Liver (tissue), 3 donors: ENCODE measurements around the gene SEMA3B.

Source experiments
- EGR1 ChIP-seq, 2 donors: IDR thresholded peaks; 2 replicates each; pipeline ENCODE4 v1.6.1; 2016 to 2018; ENCODE audit warnings: antibody characterized with exemption in 2 of 2, low read depth in 2 of 2
- FOXA1 ChIP-seq: IDR thresholded peaks from 2 replicates; pipeline ENCODE4 v1.6.1; 2016; ENCODE audit warnings: antibody characterized with exemption
- HNF4G ChIP-seq: IDR thresholded peaks from 2 replicates; pipeline ENCODE4 v1.6.1; 2016; ENCODE audit warnings: antibody characterized with exemption
- JUND ChIP-seq, 2 donors: IDR thresholded peaks; 2 replicates each; pipeline ENCODE4 v1.6.1; 2016; ENCODE audit warnings: antibody characterized with exemption in 2 of 2
- NR2F2 ChIP-seq: IDR thresholded peaks from 2 replicates; pipeline ENCODE4 v1.6.1; 2016; ENCODE audit warnings: antibody characterized with exemption
- RAD21 ChIP-seq, 2 donors: IDR thresholded peaks; 2 replicates each; pipeline ENCODE4 v1.6.1; 2016; ENCODE audit warnings: antibody characterized with exemption in 2 of 2, mild to moderate bottlenecking in 2 of 2
- RXRA ChIP-seq, 2 donors: IDR thresholded peaks; 2 replicates each; pipeline ENCODE4 v1.6.1; 2017 to 2018; ENCODE audit warnings: antibody characterized with exemption in 2 of 2, mild to moderate bottlenecking in 1 of 2
- SP1 ChIP-seq: IDR thresholded peaks from 2 replicates; pipeline ENCODE4 v1.6.1; 2018; ENCODE audit warnings: antibody characterized with exemption, mild to moderate bottlenecking
- YY1 ChIP-seq: IDR thresholded peaks from 2 replicates; pipeline ENCODE4 v1.6.1; 2016; ENCODE audit warnings: antibody characterized with exemption, mild to moderate bottlenecking
- TF ChIP-seq, protein P1 (sequence below): IDR thresholded peaks from 2 replicates; pipeline ENCODE4 v1.6.1; 2016; ENCODE audit warnings: antibody characterized with exemption, mild to moderate bottlenecking
- TF ChIP-seq, protein P2 (sequence below): fragments of 150-350 bp; IDR thresholded peaks from 2 replicates; pipeline ENCODE4 v1.5.1; 2017; ENCODE audit warnings: improper control_type of control experiment, low read depth, low read length; ENCODE audit not compliant: missing input control
- TF ChIP-seq, protein P3 (sequence below): IDR thresholded peaks from 2 replicates; pipeline ENCODE4 v1.6.1; 2016; ENCODE audit warnings: antibody characterized with exemption
- TF ChIP-seq, protein P4 (sequence below): IDR thresholded peaks from 2 replicates; pipeline ENCODE4 v1.6.1; 2016; ENCODE audit warnings: antibody characterized with exemption
- TF ChIP-seq, protein P5 (sequence below): IDR thresholded peaks from 2 replicates; pipeline ENCODE4 v1.6.1; 2016; ENCODE audit warnings: antibody characterized with exemption
- donor health status: healthy.
- donor health status: healthy.

DNA sequence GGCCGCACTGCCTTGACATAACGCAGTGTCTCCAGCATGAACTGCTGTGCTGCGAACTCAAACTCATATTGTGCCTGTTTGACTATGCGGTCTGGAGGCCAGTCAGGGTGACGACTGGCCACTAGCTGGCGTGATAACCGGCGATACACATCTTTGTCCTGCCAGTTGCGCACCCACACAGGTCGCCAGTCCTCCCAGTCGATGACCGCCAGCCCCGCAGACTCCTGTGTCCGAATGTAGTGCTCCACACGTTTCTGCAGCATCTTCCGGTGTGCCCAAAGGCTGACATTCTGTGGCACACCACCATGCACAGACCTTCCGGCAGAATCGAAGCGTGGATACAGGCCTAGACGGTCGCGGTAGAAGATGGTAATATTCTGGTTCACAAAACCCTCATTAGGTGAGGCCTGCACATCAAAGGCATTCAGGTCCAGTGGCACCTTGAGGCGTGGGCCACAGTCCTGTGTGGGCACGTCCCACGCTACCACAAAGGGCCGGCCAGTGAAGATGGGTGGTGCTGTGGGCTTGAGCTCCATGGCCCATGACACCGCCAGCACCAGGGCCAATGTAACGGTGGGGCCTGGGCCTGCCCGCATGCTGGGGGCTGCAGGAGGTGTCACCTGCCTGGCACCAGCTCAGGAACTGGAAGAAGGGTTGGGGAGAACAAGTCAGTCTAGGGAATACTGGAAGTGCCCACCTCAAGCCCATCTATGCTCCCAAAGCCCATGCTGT, 51.1 kb downstream of the SEMA3B start:
- TF ChIP-seq, protein P1, sequence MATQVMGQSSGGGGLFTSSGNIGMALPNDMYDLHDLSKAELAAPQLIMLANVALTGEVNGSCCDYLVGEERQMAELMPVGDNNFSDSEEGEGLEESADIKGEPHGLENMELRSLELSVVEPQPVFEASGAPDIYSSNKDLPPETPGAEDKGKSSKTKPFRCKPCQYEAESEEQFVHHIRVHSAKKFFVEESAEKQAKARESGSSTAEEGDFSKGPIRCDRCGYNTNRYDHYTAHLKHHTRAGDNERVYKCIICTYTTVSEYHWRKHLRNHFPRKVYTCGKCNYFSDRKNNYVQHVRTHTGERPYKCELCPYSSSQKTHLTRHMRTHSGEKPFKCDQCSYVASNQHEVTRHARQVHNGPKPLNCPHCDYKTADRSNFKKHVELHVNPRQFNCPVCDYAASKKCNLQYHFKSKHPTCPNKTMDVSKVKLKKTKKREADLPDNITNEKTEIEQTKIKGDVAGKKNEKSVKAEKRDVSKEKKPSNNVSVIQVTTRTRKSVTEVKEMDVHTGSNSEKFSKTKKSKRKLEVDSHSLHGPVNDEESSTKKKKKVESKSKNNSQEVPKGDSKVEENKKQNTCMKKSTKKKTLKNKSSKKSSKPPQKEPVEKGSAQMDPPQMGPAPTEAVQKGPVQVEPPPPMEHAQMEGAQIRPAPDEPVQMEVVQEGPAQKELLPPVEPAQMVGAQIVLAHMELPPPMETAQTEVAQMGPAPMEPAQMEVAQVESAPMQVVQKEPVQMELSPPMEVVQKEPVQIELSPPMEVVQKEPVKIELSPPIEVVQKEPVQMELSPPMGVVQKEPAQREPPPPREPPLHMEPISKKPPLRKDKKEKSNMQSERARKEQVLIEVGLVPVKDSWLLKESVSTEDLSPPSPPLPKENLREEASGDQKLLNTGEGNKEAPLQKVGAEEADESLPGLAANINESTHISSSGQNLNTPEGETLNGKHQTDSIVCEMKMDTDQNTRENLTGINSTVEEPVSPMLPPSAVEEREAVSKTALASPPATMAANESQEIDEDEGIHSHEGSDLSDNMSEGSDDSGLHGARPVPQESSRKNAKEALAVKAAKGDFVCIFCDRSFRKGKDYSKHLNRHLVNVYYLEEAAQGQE = no peak
- TF ChIP-seq FOXA1 = no peak
- no peak for TF ChIP-seq JUND (IDR thresholded peaks at IDR 0.05)
- no peak for TF ChIP-seq RAD21 (IDR thresholded peaks at IDR 0.05)
- TF ChIP-seq, protein P2, sequence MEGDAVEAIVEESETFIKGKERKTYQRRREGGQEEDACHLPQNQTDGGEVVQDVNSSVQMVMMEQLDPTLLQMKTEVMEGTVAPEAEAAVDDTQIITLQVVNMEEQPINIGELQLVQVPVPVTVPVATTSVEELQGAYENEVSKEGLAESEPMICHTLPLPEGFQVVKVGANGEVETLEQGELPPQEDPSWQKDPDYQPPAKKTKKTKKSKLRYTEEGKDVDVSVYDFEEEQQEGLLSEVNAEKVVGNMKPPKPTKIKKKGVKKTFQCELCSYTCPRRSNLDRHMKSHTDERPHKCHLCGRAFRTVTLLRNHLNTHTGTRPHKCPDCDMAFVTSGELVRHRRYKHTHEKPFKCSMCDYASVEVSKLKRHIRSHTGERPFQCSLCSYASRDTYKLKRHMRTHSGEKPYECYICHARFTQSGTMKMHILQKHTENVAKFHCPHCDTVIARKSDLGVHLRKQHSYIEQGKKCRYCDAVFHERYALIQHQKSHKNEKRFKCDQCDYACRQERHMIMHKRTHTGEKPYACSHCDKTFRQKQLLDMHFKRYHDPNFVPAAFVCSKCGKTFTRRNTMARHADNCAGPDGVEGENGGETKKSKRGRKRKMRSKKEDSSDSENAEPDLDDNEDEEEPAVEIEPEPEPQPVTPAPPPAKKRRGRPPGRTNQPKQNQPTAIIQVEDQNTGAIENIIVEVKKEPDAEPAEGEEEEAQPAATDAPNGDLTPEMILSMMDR = no peak
- TF ChIP-seq SP1 = no peak
- no peak for TF ChIP-seq YY1
- TF ChIP-seq NR2F2 = no peak
- no peak for TF ChIP-seq HNF4G
- TF ChIP-seq, protein P3, sequence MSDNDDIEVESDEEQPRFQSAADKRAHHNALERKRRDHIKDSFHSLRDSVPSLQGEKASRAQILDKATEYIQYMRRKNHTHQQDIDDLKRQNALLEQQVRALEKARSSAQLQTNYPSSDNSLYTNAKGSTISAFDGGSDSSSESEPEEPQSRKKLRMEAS = no peak
- TF ChIP-seq, protein P4, sequence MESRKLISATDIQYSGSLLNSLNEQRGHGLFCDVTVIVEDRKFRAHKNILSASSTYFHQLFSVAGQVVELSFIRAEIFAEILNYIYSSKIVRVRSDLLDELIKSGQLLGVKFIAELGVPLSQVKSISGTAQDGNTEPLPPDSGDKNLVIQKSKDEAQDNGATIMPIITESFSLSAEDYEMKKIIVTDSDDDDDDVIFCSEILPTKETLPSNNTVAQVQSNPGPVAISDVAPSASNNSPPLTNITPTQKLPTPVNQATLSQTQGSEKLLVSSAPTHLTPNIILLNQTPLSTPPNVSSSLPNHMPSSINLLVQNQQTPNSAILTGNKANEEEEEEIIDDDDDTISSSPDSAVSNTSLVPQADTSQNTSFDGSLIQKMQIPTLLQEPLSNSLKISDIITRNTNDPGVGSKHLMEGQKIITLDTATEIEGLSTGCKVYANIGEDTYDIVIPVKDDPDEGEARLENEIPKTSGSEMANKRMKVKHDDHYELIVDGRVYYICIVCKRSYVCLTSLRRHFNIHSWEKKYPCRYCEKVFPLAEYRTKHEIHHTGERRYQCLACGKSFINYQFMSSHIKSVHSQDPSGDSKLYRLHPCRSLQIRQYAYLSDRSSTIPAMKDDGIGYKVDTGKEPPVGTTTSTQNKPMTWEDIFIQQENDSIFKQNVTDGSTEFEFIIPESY = no peak
- TF ChIP-seq, protein P5, sequence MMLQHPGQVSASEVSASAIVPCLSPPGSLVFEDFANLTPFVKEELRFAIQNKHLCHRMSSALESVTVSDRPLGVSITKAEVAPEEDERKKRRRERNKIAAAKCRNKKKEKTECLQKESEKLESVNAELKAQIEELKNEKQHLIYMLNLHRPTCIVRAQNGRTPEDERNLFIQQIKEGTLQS = no peak
- TF ChIP-seq RXRA (IDR thresholded peaks at IDR 0.05) = no peak
- TF ChIP-seq EGR1 (IDR thresholded peaks at IDR 0.05; ENCODE audit: low read depth in 2 of 2) = no peak
